Measurements from ENCODE around the gene SGPP1. TPM values are rescaled to one million over a fixed set of nuclear protein-coding genes. Genes with fewer than 3 reads are reported as not detected.
A peak's percentile ranks its signal among the peaks of the same experiment; 100 is the strongest.

The SGPP1 gene
- total RNA-seq, 1 donor from 2014 or later = 18.9 TPM

- no peak for TF ChIP-seq CTCF (conservative IDR thresholded peaks at IDR 0.05; ENCODE audit: low read depth, low read length)
- peak overlapping the region; percentile 95 for H3K4me3 ChIP-seq (ENCODE audit: low read depth, low read length)
- no peak for DNase-seq (ENCODE audit: low read depth)
Measured at GRCh38 chr14:63726499-63726898, 1.4 kb downstream of the SGPP1 start.

GRCh38 chr14:63725786-63726460 lies 1.9 kb downstream of the SGPP1 start:
- peak overlapping the region; percentile 95 for H3K4me3 ChIP-seq (ENCODE audit: low read depth, low read length)
- no peak for TF ChIP-seq CTCF (conservative IDR thresholded peaks at IDR 0.05; ENCODE audit: low read depth, low read length)
- no peak for DNase-seq (ENCODE audit: low read depth)

GRCh38 chr14:63717702-63718101 lies 10.2 kb downstream of the SGPP1 start:
- no peak for DNase-seq (ENCODE audit: low read depth)
- no peak for TF ChIP-seq CTCF (conservative IDR thresholded peaks at IDR 0.05; ENCODE audit: low read depth, low read length)

GRCh38 chr14:63715360-63715759 lies 12.5 kb downstream of the SGPP1 start:
- TF ChIP-seq CTCF (conservative IDR thresholded peaks at IDR 0.05; ENCODE audit: low read depth, low read length) = no peak
- no peak for DNase-seq (ENCODE audit: low read depth)
- no peak overlapping the region for H3K4me3 ChIP-seq (ENCODE audit: low read depth, low read length)

More at GRCh38 chr14:63717702-63718101, 10.2 kb downstream of the SGPP1 start:
- no peak overlapping the region for H3K4me3 ChIP-seq (ENCODE audit: low read depth, low read length)

- no peak for TF ChIP-seq CTCF (conservative IDR thresholded peaks at IDR 0.05; ENCODE audit: low read depth, low read length)
- DNase-seq (ENCODE audit: low read depth) = no peak
Measured at GRCh38 chr14:63713764-63714163, 14.1 kb downstream of the SGPP1 start.

GRCh38 chr14:63713058-63713457 lies 14.8 kb downstream of the SGPP1 start:
- H3K4me3 ChIP-seq (ENCODE audit: low read depth, low read length) = no peak overlapping the region
- TF ChIP-seq CTCF (conservative IDR thresholded peaks at IDR 0.05; ENCODE audit: low read depth, low read length) = no peak
- no peak for DNase-seq (ENCODE audit: low read depth)

More at GRCh38 chr14:63713764-63714163, 14.1 kb downstream of the SGPP1 start:
- no peak overlapping the region for H3K4me3 ChIP-seq (ENCODE audit: low read depth, low read length)

- no peak for TF ChIP-seq CTCF (conservative IDR thresholded peaks at IDR 0.05; ENCODE audit: low read depth, low read length)
- H3K4me3 ChIP-seq (ENCODE audit: low read depth, low read length) = no peak overlapping the region
- DNase-seq (ENCODE audit: low read depth) = no peak
Measured at GRCh38 chr14:63712123-63712522, 15.7 kb downstream of the SGPP1 start.
